GM19468 (cell line): Measurements from ENCODE around the gene MOB3A.

ENCODE experiments used
- ATAC-seq: cut with Tn5 transposase; IDR thresholded peaks from one replicate; pipeline ENCODE4 v1.9.1; 2021; ENCODE audit warnings: mild to moderate bottlenecking, moderate library complexity, moderate number of reproducible peaks; ENCODE audit not compliant: unreplicated experiment; ENCODE audit errors: extremely low read depth

Gene MOB3A

DNA sequence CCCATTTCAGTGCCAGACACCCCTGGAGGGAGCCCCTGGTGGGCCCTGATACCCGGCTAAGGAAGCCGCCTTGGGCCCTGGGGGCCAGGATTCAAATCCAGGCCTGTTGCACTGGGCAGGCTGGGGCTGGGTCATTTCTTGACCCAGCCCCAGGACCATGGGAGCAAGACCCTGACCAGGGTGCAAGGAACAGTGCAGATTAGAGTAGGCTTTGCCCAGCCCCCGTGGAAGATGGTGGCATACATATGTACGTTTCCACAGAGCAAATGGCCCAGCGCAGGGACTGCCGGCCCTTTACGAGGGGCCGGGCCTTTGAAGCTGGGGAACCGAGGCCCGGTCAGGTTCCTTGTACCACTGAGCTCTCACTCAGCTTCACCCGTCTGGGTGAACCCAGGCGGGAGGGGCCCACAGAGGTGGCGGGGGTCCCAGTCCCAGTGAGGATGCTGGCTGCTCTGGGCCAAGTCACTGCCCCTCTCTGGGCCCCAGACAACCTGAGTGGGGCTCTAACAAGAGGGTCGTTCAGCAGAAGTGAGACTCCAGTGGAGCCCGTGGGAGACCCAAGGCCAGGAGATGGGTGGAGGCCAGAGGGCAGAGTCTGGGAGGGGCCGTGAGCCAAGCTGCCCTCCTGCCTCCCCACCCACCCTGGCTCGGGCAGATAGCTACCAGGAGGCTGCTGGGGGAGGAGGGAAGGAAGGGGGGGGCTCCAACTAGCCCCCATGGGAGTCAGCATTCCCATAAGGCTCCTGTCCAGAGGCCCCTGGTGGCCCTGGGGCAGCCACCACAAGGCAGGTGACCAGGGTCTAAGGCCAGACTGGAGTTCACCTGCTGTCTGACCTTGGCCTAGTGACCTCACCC lies 47.8 kb downstream of the MOB3A start:
- no peak for ATAC-seq

DNA sequence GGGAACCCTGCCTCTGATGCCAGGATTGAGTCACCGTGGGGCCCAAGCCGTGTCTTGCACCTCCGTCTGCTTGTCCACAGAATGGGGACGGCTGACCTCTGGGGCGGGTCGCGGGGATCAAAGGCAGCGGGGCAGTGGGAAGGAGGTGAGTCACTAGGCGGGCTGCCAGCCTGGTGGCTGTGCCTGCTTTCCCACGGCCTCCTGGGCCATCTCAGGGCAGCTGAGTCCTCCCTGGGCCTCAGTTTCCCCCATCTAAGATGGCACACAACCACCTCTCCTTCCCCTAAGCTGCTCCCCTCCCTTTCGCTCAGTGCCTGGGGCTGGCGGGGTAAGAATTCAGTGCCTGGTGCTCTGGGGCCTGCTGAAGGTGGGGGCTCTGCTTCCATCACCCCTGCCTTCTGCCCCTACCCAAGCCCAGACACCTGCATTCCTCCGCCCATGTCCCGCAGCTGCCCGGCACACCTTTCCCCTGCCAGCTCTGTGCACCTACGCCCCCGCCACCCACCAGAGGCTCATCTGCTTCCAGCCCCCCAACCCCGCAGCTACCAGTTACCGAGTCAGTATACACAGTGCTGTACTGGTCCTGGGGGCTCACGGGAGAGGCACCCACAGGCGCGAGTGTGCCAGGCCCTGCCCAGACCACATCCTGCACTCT lies 48.5 kb downstream of the MOB3A start:
- ATAC-seq = no peak

DNA sequence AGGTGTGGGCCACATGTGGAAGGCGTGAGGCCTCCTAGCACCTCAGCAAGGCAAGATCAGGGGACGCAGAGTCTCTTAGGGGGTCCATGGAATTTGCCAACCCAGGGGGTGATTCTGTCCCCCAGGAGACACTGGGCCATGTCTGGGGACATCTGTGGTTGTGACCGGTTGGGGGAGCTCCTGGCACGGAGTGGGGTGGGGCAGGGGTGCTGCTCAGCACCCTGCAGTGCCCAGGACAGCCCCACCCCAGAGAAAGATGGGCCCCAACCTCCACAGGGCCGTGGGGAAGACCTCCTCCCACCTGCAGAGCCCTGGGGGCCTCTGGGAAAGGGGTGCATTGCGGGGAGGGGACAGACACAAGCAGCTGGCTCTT lies 49.1 kb downstream of the MOB3A start:
- ATAC-seq = no peak

DNA sequence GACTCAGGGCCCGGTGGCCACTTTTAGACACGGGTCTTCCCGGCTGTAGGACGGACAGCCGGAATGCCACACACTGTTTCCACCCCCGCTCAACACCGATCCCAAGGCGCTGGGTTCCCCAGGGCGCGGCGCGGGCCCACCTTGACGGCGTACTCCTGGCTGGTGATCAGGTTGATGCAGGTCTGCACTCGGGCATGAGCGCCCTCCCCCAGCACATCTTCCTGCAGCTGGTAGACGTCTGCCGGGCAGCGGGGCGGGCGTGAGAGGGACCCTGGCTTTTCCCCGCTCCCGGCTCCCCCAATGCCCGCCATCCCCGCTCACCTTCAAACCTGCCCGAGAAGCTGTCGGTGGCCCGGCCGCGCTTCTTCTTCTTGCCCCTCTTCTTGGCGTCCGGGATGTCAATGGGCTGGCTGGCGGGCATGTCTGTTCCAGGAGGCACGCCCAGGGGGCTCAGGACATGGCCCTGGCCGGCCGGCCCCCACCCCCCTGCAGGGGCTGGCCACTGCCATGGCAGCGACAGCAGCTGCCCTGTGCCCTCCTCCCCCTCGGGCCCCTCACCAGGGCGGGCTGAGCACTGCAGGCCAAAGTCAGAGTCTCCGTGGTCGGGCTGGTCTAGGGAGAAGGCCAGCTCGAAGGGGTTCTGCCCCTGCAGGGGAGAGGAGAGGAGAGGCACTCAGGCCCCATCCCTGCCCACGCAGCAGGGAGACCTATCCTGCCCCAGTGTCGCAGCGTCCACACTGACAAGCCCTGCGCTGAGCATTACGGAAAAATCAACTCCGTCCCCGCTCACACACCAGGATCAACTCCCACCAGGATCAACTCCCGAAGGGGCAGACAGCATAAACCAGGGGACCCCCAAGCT lies 49.8 kb downstream of the MOB3A start:
- ATAC-seq = no peak

DNA sequence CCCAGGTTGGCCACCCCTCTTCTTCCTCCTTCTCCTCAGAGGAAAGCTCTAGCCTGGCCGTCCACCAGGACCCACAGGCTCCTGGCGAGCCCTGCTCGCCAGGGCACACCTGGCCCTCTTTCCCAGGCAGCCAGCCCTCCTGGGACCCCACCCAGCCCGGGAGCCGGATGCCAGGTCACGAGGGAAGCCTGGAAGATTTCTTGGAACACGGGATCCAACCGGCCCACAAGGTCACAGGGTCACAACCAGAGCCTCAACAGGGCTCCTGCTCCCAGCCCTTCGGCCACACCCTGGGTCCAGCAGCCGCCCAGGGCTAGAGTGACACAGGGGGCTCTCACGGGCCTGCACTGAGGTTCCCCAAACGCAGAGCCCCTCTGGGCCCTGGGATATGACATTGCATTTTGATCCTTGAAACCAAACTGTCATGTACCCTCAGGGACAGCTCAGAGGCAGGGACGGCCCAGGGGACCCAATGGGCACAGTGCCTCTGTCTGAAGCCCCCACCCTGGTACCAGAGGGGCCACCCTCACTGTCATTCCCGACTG lies 50.6 kb downstream of the MOB3A start:
- no peak for ATAC-seq

DNA sequence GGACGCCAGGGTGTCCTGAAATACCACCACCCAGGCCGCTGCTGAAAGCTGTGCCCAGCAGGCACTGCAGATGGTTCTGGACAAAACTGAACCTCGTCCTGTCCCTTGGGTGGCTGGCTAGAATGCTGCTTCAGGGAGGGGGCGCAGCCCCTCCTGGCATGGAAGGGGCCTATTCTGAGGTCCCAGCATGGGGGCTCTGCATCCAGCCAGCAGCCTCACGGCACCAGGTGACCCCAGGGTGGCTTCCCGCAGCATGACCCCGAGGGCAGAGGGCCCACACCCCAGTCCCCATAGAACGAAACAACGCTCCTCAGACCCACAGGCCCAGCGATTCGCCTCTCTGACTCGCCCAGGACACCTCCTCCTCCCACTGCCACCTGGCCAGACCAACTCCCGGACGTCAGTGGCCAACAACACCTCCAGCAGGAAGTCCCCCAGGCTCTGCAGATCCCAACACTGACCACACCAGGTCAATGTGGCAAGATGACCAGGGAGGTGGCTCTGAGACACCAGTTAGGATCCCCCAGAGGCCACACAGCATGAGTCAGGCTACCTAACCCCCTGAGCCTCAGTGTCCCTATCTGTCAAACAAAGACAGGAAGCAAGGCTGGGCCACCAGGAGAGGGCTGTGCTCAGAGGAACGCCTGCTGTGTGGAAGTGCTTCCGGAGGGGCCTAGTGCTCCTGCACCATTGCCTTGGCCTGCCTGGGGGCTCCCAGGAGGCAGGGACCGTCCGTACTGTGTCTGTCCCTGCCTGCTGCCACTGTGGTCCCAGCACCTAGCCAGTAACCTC lies 51.2 kb downstream of the MOB3A start:
- no peak for ATAC-seq

DNA sequence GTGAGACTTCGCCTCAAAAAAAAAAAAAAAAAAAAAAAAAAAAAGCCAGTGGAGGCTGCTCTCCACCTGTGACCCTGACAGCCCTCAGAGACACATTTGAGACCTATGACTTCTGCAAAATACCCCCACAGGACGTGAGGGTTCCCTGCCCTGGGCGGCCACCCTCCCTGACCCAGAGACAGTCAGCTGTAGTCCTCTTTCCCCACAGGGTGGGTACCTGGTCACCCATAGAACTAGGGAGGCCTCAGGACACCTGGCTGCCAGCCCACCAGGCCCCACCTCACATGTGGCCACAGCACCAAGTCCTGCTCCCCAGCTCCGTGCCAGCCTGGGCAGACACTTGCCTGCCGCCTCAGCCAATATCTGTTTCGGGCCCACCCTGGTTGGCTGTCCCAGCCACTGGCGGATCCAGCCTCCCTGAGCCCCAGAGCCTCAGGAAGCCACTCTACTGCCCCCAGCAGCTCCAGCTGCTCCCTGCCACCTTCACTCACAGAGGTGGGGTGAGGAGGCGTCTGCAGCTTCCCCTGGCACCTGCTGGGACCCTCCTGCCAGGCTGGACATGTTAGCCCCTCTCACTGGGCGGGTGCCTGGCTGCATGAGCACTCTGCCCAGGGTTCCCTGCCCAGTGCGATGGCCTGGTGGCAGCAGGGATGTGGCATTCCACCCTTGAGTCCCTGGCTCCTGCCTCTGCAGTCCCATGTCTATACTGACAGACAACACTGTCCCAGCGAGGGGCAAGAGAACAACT lies 52.0 kb downstream of the MOB3A start:
- no peak for ATAC-seq

DNA sequence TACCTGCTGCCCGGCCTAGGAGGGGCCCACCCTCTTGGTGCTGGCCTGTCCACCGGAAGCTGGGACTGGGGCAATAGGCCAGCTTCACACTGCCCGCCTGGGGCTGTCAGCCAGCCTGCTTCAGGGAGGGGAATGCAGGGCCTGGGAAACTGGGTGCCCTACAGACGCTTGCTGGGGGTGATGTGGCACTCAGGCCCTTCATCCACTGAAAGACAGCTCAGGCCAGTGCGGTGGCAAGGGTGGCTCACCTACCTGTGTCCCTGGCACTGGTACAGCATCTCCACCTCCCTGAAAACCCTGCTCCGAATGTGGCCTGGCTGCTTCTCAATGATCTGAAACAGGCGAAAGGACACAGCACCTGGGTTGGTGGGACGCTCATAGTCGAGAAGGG lies 52.9 kb downstream of the MOB3A start:
- no peak for ATAC-seq

DNA sequence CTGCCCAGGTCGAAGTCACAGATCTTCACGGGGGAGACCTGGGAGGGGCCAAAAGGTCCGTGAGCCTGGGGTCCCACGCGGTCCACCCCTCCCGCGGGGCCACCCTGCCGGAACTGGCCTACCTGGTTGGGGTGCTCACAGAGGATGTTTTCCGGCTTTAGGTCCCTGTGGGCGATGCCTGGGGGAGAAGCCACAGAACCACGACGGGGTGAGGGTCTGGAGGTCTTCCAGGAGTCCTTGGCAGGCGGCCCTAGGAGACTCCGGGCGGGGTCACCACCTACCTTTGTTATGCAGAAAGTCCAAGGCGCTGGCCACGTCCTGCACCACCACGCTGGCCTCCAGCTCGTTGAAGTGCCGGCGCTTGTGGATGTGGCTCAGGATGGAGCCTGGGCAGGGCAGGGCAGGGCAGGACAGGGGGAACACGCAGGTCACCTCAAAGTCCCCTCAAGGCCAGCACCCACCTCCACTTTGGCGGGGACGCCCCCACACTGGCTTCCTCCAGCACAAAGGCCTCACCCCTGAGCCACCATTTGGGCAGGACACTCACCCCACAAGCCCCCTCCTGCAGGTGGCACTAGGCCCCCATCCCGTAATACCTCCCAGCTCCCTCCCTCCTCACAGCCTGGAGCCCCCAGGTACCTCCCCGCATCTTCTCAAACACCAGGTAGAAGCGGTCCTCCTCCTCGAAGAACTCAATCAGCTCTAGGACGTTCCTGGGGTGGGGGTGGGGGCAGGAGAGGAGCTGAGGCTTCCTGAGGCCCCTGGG lies 53.5 kb downstream of the MOB3A start:
- ATAC-seq = no peak

DNA sequence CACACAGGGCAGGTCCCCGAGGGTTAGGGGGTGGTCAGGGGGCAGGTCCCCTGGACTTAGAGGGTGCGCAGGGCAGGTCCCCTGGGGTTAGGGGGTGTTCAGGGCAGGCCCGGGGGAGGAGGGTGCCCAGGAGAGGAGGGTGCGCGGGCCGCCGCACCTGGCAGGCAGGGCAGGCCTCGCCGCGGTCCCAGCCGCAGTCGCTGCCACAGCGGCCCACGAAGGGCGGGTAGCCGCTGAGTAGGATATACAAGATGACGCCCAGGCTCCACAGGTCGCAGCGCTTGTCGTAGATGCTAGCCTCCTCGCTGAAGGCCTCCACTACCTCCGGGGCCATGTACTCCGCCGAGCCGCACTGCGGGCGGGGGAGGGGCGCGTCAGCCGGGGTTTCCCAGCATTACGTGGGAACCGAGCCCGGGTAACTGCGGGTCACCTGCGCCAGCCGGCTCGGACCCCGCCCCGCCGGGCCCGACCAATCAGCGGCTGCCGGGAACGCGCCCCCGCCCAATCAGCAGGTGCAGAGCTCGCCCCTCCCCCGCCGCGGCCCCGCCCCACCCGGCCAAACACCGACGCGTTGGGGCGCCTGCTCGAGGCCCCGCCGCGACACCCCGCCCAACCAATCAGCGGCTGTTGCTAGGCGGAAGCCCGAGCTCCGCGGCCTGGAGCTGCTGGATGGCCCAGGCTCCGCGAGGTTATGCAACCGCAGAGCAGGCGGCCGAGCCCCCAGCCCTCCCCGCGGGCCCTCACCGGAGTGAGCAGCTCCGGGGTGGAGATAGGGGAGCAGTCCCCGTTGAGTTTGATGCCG lies 54.2 kb downstream of the MOB3A start:
- ATAC-seq = peak; percentile 48

DNA sequence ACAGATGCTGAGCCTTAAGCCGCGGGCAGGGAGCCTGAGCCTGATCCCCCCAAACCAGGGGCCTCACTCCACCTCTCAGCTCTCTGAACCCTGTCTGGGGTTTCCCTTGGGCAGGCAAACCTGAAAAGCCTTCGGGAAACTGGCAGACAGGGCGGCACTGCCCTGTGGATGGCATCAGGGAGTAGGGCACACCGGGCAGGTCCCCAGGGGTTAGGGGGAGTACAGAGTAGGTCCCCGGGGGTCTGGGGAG lies 54.8 kb downstream of the MOB3A start:
- ATAC-seq = no peak

DNA sequence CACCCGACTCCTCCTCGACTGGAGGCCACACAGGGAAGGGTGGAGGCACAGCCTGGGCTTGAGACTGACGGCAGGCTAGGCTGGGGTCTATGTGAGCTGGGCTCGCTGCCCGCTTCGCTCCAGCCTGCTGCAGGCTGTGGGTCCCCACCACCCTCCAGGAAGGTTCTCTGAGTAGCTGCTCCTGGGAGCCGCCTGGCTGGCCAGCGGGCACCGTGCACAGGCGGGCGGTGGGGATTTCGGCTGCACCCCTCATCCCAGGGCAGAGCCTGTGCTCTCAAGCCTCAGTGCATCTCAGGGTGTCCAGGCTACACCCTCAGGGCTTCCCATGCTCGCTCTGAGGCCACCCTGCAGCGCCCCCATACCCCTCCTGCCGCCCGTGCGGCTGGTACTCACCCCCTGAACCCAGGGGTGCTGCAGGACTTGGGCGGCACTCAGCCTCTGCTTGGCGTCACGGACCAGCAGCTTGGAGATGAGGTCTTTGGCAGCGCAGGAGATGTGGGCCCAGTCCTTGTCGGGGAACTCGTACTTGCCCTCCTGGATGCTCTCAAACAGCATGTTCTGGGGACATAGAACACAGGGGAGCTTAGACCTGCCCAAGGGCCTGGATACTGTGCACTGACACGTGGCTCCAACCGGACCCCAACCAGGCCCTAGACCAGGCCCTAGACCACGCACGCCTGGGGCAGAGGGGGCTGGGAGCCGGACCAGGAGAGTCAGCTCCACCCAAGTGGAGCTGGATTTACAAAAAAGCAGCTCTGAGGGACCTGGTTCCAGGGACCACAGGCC lies 55.3 kb downstream of the MOB3A start:
- ATAC-seq = no peak

DNA sequence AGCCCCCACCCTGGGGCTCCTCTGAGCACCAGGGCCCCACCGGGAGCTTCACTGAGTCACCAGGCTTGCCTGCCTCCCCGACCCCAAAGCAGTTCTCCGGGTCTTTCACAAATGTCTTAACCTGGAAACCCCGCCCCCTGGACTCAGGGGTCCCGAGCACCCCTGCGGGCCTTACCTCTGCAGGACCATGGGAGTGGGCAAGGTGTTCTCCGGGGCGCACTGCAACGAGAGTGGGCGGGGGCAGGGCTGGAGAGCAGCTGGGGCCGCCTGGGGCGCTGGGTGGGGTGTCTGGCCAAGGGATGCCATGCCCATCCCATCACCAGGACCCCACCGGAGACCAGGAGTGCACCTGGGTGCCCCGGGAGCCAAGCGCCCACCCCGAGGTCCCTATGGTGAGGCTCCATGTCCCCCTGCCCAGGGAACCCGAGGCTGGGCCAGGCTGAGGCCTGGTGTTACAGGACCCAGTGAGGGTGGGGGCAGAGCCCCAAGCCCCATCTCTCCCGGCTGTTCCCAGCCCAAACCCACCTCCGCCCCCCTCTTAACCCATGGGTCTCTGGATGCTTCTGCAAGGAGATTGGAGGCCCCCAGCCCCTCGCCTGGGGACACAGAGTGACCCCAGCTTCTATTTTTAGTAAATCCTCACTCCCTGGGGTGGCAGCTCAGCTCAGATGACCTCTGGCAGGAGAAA lies 56.0 kb downstream of the MOB3A start:
- ATAC-seq = no peak

DNA sequence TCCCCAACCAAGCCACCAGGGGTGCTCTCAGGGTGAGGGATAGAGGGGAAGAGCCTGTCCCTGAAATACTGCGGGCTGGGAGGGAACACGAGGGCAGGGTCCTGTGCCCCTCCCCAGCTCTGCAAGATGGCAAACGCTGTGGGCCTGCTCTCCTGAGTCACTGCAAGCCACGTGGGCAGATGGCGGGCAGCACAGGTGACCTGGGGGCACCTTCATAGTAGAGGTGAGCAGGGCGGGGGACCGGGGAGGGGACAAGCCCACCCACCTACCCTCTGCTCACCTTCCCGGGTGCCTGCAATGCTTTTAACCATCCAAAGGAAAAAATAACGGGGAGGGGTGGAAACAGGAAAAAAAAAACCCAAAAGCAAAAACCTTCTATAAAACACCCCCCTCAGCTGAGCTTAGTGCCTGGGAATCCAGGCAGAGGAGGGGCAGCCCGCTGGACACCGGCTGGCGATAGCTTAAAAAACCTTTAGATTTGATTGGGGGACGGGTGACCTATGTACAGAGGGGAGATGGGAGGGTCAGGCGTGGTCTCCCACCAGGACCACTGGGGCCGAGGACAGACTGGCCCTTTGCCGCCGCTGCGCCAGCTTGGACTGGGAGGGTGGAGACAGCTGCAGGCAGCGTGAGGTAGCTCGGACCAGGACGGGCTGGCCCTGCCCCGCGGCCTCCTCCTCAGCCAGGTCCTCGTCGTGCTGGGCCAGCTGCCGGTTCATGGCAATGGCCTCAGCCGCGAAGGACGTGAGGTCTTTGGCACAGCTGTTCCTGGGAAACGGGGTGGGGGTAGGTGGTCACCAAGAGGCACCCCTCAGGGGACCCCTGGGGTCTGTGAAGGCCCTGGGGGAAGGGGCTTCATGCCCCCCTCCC lies 56.8 kb downstream of the MOB3A start:
- no peak for ATAC-seq

DNA sequence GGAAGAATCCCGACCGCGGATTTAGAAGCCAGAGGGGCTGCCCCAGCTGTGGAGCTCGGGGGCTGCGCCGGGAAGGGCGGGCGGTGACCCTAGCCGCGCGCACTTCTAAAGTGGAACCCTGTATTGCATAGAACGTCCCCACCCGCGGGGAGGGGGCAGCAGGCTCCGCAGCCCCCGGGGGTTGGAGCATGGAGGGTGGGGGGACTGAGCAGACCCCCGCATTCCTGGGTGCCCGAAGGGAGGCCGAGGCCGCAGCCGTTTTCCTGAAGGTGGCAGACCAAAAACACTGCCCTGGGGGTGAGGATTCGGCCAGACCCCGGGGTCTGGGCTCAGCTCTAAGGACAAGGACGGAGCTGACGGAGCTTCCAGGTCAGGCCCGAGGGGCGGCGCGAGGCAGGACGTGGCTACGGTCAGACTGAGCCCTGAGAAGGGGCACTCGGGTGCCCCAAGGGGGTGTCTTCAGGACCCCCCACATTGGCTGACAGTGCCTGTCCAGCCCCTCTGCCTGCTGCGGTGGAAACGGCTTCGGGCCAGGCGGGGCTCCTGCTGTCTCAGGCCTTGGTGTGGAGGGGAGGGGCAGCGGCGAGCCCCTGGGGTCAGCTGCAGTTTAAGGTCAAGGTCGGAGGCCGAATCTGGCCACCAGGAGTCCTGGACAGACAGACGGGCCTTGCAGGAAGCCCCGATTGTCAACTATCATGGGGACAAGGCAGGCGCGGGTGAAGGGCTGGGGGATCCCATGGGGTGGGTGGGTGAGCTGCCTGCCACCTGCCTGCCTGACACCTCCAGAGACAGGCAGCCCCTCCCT lies 57.6 kb downstream of the MOB3A start:
- ATAC-seq = no peak
